Urinary bladder (tissue), 4 donors: ENCODE measurements around the gene VSIG10L. TPM values are rescaled to one million over a fixed set of nuclear protein-coding genes. Genes with fewer than 3 reads are reported as not detected.

Source experiments
- DNase-seq: peaks from one replicate; pipeline ENCODE4 v3.0.0-alpha.2; 2015; ENCODE audit errors: extremely low spot score
- H3K27ac ChIP-seq: one replicate; pipeline ENCODE4 v1.5.1; 2013; ENCODE audit warnings: low read depth, mild to moderate bottlenecking, moderate library complexity
- H3K36me3 ChIP-seq: one replicate; pipeline ENCODE4 v1.6.1; 2013; ENCODE audit warnings: mild to moderate bottlenecking, moderate library complexity; ENCODE audit not compliant: insufficient read depth
- H3K4me1 ChIP-seq: one replicate; pipeline ENCODE4 v1.6.1; 2013; ENCODE audit warnings: mild to moderate bottlenecking, moderate library complexity; ENCODE audit not compliant: insufficient read depth
- H3K4me3 ChIP-seq: one replicate; pipeline ENCODE4 v1.5.1; 2013; ENCODE audit warnings: low read depth, low read length
- WGBS: extraction: QIAGEN DNeasy Blood & Tissue Kit; methylation state at CpG from one replicate; pipeline ENCODE4 v1.1.7; 2013; 5-methylcytosine and 5-hydroxymethylcytosine counted together
- polyA plus RNA-seq: library from polyadenylated mRNA; stranded (reverse); fragments of 200-250 nt; gene quantifications from one replicate; pipeline ENCODE4 v1.2.3, GENCODE V29; 2013
- total RNA-seq: library from RNA; depleted of rRNA; stranded (reverse); fragments of >200 nt; gene quantifications from one replicate; pipeline ENCODE4 v1.2.3, GENCODE V29; 2014
- donor health status: healthy with polysubstance abuse.
- donor health status: healthy.

VSIG10L gene
- total and polyA plus RNA-seq, 2 donors, result 0.74 to 3.7 TPM

- Histone ChIP-seq H3K27ac (no peak overlapping the region), H3K4me3 (no peak overlapping the region), H3K36me3 (no peaks in the 10 kb centered on the region), H3K4me1 (no peaks in the 10 kb centered on the region)
- no peak for DNase-seq
- 74% methylated on average over 26 of the region's 26 CpGs for WGBS
Observed at GRCh38 chr19:51325161-51325976, 16.6 kb downstream of the VSIG10L start.

- H3K27ac ChIP-seq, result no peak overlapping the region
- WGBS, result 76% methylated on average over 6 of the region's 6 CpGs
- DNase-seq, result no peak
- no peaks in the 10 kb centered on the region for H3K4me1 ChIP-seq
- H3K36me3 ChIP-seq, result no peaks in the 10 kb centered on the region
- H3K4me3 ChIP-seq, result no peak overlapping the region
Observed at GRCh38 chr19:51324167-51324481, 17.8 kb downstream of the VSIG10L start.

DNA sequence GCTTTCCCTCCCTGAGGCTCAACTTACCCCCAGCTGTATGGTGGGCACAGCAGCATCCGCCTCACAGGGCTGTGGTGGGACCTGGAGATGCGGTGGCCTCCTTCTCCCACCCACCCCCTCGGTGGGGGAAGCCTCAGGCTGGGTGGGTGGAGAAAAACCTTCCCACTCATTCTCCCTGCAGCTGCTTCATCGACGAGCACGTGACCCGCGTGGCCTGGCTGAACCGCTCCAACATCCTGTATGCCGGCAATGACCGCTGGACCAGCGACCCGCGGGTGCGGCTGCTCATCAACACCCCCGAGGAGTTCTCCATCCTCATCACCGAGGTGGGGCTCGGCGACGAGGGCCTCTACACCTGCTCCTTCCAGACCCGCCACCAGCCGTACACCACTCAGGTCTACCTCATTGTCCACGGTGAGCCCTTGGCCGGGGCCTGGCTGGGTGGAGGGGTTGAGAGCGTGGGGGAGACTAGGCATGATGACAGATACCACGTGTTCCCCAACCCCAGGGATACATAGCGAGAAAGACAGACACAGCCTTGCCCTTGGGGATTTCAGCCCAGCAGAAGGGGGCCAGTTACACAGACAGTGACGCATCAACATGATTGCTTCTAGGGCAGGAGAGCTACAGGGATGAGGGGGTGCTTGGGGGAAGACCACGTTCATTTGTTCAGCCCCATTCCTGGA lies 18.3 kb downstream of the VSIG10L start:
- H3K4me3 ChIP-seq, result no peak overlapping the region
- H3K27ac ChIP-seq, result no peak overlapping the region
- no peaks in the 10 kb centered on the region for H3K4me1 ChIP-seq
- DNase-seq, result no peak
- H3K36me3 ChIP-seq, result no peaks in the 10 kb centered on the region
- WGBS, result 83% methylated on average over 29 of the region's 29 CpGs

GRCh38 chr19:51321799-51322198 lies 20.1 kb downstream of the VSIG10L start:
- DNase-seq, result no peak
- Histone ChIP-seq H3K4me3 (no peak overlapping the region), H3K36me3 (no peaks in the 10 kb centered on the region), H3K27ac (no peak overlapping the region), H3K4me1 (no peaks in the 10 kb centered on the region)
- 79% methylated on average over 14 of the region's 14 CpGs for WGBS

DNA sequence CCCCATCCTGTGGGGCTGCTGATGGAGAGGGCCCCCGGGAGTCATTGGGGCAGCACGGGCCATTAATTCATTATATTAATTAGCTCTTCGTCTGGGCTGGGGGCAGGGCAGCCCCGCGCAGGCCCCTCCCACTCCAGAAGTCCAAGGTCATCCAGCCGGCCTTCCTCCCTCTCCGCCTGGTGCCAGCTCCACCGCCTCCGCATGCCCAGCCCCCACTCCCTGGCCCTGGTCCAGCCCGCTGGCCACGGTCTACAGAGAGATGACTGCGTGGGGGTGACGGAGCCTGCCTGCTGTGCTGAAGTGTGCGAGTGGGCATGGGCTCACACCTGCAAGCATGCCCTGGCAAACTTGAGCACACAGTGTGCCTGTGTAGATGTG lies 21.7 kb downstream of the VSIG10L start:
- Histone ChIP-seq H3K4me3 (no peak overlapping the region), H3K36me3 (no peaks in the 10 kb centered on the region), H3K27ac (no peak overlapping the region), H3K4me1 (no peaks in the 10 kb centered on the region)
- no peak for DNase-seq
- whole genome bisulfite sequencing, result 13% methylated on average over 14 of the region's 14 CpGs

DNA sequence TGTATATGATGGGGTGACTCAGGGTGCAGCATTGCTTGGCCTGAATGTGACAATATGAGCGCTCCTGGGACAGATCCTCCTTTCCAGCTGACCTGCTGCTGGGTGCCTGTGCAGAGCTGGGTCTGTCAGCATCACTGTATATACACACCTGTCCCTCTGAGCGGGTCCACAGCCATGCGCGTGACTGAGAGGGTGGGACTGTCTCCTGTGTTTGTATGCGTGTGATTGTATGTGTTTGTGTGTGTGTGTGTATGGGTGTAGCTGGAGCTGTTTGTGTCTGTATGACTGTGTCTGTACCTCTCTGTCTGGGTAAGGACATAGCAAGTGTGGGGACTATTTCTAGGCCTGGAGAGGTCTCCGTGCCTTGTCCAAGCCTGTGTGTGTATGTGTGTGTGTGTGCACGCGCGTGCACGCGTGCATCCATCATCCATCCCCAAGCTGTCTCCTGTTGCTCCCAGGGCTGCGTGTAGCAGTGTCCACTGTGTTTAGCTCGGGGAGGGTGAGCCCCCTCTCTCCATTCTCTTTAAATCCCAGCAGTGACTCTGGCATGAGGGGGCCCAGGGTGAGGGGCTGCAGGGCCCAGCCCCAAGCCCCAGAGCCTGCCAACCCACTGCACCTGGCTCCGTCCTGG lies 22.2 kb downstream of the VSIG10L start:
- Histone ChIP-seq H3K27ac (no peak overlapping the region), H3K4me1 (no peaks in the 10 kb centered on the region), H3K36me3 (no peaks in the 10 kb centered on the region), H3K4me3 (no peak overlapping the region)
- 67% methylated on average over 14 of the region's 14 CpGs for WGBS
- DNase-seq, result no peak

- H3K4me3 ChIP-seq, result no peak overlapping the region
- no peaks in the 10 kb centered on the region for H3K36me3 ChIP-seq
- H3K4me1 ChIP-seq, result no peaks in the 10 kb centered on the region
- WGBS, result 72% methylated on average over 23 of the region's 23 CpGs
- no peak overlapping the region for H3K27ac ChIP-seq
- no peak for DNase-seq
Observed at GRCh38 chr19:51318687-51319648, 23.0 kb downstream of the VSIG10L start.

- WGBS, result 78% methylated on average over 1 of the region's 1 CpG
- Histone ChIP-seq H3K4me1 (no peaks in the 10 kb centered on the region), H3K27ac (no peak overlapping the region), H3K36me3 (no peaks in the 10 kb centered on the region), H3K4me3 (no peak overlapping the region)
- DNase-seq, result no peak
Observed at GRCh38 chr19:51317968-51318367, 24.0 kb downstream of the VSIG10L start.

- Histone ChIP-seq H3K4me3 (no peak overlapping the region), H3K27ac (no peak overlapping the region), H3K4me1 (no peaks in the 10 kb centered on the region), H3K36me3 (no peaks in the 10 kb centered on the region)
- 75% methylated on average over 3 of the region's 3 CpGs for WGBS
- DNase-seq, result no peak
Observed at GRCh38 chr19:51317376-51317775, 24.6 kb downstream of the VSIG10L start.

DNA sequence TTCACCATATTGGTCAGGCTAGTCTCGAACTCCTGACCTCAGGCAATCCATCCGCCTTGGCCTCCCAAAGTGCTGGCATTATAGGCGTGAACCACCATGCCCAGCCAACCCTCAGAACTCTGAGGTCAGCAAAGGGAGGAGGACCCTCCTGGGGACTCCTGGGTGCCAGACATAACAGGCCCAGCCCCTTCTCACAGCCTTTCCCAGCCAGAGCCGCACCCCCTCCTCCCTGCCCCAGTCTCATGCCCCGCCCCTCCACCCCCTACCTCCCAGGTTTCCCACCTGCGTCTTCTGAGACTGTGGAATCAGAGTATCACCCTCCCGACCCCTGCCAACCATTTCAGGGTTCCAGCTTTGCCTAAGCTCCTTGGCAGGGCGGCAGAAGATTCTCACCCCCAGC lies 25.3 kb downstream of the VSIG10L start:
- no peaks in the 10 kb centered on the region for H3K36me3 ChIP-seq
- 78% methylated on average over 8 of the region's 8 CpGs for WGBS
- H3K27ac ChIP-seq, result no peak overlapping the region
- no peak overlapping the region for H3K4me3 ChIP-seq
- H3K4me1 ChIP-seq, result no peaks in the 10 kb centered on the region
- DNase-seq, result no peak

- Histone ChIP-seq H3K4me1 (no peaks in the 10 kb centered on the region), H3K4me3 (no peak within 1 kb of the TSS), H3K36me3 (no peaks in the 10 kb centered on the region), H3K27ac (no peak within 1 kb of the TSS)
- peak; percentile 8 for DNase-seq
- WGBS, result 2% methylated on average over 58 of the region's 76 CpGs
Observed at GRCh38 chr19:51311351-51312257, 30.3 kb downstream of the VSIG10L start, which contains the start of gene IGLON5. Gene IGLON5, plus strand, starts transcription at chr19:51311644. Its CDS starts 204 bp downstream, at chr19:51311848.

- H3K27ac ChIP-seq, result no peak overlapping the region
- no peaks in the 10 kb centered on the region for H3K36me3 ChIP-seq
- WGBS, result 81% methylated on average over 3 of the region's 3 CpGs
- no peak for DNase-seq
- H3K4me3 ChIP-seq, result no peak overlapping the region
- H3K4me1 ChIP-seq, result no peaks in the 10 kb centered on the region
Observed at GRCh38 chr19:51305479-51305878, 36.5 kb downstream of the VSIG10L start.
